ENCODE data around the gene GPX3.

GRCh38 chr5:151008906-151009305 lies 11.5 kb upstream of the GPX3 start:
- no peak for TF ChIP-seq POLR2A (IDR thresholded peaks at IDR 0.05; ENCODE audit: low read depth, low read length)
- no peak for TF ChIP-seq TAF1 (IDR thresholded peaks at IDR 0.05; ENCODE audit: borderline replicate concordance, low read depth, low read length)
